Stomach (tissue), 4 donors: ENCODE measurements around the gene NEU4.

Source experiments
- EP300 ChIP-seq: sonication (generic); formaldehyde crosslinking; IDR thresholded peaks from one replicate; pipeline ENCODE4 v1.6.1; 2017; ENCODE audit warnings: antibody characterized with exemption
- POLR2A ChIP-seq, 4 donors: fragments of 450-650 bp; IDR thresholded peaks; one replicate each; pipeline ENCODE4 v1.6.1; 2016; ENCODE audit warnings: antibody characterized with exemption in 4 of 4, control low read depth in 2 of 4, mild to moderate bottlenecking in 1 of 4, moderate library complexity in 1 of 4
- POLR2AphosphoS5 ChIP-seq, 3 donors: sonication (generic); formaldehyde crosslinking; IDR thresholded peaks; one replicate each; pipeline ENCODE4 v1.6.1; 2016; ENCODE audit warnings: antibody characterized with exemption in 3 of 3
- TF ChIP-seq, protein P1 (sequence below), 7 experiments: fragments of 450-650 bp in 4 of 7; fragments of 200-600 bp in 3 of 7; sonication (generic) in 3 of 7; IDR thresholded peaks; one replicate each; pipeline ENCODE4 v1.5.1; 2016 to 2019; ENCODE audit warnings: antibody characterized with exemption in 7 of 7, control low read depth in 2 of 7, mild to moderate bottlenecking in 1 of 7

DNA sequence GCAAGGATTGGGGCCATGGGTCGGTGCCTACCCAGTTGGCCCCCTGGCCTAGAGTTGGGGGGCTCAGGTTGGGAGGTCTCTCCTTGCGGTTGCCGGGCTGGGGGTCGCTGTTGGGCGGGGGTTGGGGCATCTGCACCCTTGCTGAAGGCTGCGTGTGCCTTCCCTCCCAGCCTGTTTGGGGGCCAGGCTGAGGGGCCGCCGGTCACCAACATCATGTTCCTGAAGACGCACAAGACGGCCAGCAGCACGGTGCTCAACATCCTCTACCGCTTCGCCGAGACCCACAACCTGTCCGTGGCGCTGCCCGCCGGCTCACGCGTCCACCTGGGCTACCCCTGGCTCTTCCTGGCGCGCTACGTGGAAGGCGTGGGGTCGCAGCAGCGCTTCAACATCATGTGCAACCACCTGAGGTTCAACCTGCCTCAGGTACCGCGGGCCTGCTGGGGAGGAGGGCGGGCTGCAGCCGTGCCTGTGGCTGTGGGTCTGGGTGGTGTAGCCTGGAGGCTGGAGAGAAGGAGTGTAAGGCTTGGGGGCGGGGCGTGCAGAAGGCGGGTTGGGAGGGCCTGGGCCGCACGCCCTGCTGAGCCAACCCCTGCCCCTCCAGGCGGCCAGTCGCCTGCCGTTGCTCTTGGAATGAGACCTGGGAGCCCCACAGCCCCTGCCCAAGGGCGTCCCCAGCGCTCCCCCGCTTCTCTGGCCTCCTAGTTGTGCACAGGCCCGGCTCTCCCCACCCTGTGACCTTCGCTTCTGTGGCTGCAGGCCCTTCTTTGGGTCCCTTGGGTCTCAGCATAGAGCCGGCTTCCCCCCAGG lies 7.2 kb upstream of the NEU4 start:
- TF ChIP-seq, protein P1, sequence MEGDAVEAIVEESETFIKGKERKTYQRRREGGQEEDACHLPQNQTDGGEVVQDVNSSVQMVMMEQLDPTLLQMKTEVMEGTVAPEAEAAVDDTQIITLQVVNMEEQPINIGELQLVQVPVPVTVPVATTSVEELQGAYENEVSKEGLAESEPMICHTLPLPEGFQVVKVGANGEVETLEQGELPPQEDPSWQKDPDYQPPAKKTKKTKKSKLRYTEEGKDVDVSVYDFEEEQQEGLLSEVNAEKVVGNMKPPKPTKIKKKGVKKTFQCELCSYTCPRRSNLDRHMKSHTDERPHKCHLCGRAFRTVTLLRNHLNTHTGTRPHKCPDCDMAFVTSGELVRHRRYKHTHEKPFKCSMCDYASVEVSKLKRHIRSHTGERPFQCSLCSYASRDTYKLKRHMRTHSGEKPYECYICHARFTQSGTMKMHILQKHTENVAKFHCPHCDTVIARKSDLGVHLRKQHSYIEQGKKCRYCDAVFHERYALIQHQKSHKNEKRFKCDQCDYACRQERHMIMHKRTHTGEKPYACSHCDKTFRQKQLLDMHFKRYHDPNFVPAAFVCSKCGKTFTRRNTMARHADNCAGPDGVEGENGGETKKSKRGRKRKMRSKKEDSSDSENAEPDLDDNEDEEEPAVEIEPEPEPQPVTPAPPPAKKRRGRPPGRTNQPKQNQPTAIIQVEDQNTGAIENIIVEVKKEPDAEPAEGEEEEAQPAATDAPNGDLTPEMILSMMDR (IDR thresholded peaks at IDR 0.05) = no peak
- TF ChIP-seq POLR2A (IDR thresholded peaks at IDR 0.05) = no peak
- no peak for TF ChIP-seq EP300
- no peak for TF ChIP-seq POLR2AphosphoS5 (IDR thresholded peaks at IDR 0.05)
